HL-60 (cell line): Measurements from ENCODE around the gene UAP1.

ENCODE experiments used
- GABPA ChIP-seq: IDR thresholded peaks from 2 replicates; pipeline ENCODE4 v1.6.1; 2012; ENCODE audit warnings: low read depth
- POLR2AphosphoS5 ChIP-seq: IDR thresholded peaks from 2 replicates; pipeline ENCODE4 v1.6.1; 2012; ENCODE audit warnings: low read depth
- TF ChIP-seq, protein P1 (sequence below): IDR thresholded peaks from one replicate; pipeline ENCODE4 v1.5.1; 2011; ENCODE audit warnings: low read length, control low read depth, inconsistent platforms; ENCODE audit not compliant: insufficient read depth

DNA sequence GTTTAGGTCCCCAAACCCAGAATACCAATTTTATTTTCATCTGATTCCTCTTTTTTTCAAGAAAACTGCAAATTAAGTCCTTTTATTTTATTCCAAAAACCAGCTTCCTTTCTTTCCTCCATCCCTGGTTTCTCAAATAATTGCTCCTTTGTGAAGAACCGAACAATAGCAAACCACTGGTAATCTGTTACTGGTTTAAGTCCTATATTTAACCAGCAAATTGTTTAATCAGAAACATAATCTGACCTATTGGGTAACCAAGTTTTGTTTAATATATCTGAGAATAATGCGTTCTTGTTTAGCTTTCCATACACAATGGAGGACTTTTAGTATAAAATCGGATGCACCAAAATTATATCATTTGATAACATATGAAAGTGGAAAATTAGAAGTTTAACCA lies 57.6 kb downstream of the UAP1 start:
- TF ChIP-seq, protein P1, sequence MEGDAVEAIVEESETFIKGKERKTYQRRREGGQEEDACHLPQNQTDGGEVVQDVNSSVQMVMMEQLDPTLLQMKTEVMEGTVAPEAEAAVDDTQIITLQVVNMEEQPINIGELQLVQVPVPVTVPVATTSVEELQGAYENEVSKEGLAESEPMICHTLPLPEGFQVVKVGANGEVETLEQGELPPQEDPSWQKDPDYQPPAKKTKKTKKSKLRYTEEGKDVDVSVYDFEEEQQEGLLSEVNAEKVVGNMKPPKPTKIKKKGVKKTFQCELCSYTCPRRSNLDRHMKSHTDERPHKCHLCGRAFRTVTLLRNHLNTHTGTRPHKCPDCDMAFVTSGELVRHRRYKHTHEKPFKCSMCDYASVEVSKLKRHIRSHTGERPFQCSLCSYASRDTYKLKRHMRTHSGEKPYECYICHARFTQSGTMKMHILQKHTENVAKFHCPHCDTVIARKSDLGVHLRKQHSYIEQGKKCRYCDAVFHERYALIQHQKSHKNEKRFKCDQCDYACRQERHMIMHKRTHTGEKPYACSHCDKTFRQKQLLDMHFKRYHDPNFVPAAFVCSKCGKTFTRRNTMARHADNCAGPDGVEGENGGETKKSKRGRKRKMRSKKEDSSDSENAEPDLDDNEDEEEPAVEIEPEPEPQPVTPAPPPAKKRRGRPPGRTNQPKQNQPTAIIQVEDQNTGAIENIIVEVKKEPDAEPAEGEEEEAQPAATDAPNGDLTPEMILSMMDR: no peak
- no peak for TF ChIP-seq POLR2AphosphoS5
- TF ChIP-seq GABPA: no peak
